ENCODE results near the gene PRDM13.
A peak's percentile ranks its signal among the peaks of the same experiment; 100 is the strongest.
"Not testable (repeated sequence)": the region's sequence is repeated elsewhere in the genome, so short reads cannot be mapped to it uniquely, and the experiment has no call there.

Gene PRDM13

GRCh38 chr6:99603421-99604165 lies 3.0 kb upstream of the PRDM13 start:
- no peak for DNase-seq (ENCODE audit: low spot score)

DNA sequence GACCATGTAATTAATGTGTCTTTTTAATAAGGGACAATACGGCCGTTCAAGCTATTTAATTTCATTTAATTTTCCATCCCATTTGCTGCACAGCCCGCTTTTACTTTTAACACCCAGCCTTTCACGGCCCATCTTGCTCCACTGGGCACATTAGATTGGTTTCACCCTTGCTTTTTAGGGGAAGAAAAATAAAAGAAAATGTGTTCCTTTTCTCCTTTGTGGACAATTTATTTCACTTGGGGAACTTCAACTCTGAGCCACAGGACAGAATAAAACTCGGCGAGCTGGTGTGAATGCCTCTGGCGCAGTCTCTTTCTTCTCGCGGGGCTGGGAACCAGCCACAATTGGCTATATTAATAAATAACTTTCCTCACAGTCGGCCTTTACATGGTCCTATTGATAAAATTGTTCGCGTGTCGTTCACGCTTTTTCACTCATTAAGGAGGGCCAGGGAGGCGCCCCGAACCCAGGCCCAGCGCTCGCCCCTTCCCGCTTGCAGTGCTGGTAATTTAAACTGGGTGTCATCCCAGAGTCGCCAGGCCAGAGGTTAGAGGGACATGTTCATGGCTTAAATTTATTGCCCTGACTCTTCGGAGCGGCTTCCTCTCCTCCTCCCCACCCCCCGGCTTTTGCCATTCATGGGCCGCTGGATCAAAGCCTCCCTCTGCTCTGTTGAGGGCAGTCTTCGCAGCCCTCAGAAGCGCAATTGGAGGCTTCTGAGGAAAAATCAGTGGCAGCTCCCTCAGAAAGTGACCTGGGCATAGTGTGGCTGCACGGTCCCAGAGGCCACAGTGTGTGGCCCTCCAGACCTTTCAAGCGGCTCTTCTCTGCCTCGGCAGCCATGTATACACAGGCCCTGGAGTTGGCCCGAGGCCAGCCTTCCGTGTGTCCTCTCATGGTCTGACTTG lies 2.2 kb upstream of the PRDM13 start:
- no peak for DNase-seq (ENCODE audit: low spot score)

DNA sequence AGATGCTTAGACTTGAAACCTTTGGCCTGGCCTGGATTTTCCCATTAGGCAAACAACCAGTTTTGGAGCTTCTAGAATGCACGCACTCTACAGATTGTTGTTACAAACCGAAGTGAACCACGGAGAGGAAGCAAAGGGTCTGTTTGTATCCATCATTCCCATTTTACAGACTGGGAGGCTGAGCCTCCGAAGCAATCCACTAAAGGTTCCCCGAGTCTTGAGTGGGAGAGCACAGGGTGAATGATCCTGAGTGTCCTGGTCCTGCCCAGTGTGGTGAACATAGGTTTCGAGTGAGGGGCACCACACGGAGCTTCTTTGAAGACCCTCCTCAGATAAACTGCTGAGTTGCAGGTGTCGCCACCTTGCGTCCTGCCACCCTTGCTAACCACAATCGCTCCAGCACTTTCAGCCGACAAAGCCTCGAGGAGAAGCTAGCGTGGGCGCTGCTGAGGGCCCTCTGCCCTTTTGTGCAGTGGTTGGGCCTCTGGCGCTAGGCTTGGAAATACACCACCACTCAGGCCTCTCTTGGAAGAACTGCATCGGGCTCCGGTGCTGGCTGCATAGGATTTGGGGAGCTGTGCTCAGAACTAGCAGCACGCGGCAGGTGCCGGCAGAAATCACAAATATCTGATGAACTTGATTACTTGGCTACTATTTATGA lies 1.4 kb upstream of the PRDM13 start:
- no peak for DNase-seq (ENCODE audit: low spot score)

DNA sequence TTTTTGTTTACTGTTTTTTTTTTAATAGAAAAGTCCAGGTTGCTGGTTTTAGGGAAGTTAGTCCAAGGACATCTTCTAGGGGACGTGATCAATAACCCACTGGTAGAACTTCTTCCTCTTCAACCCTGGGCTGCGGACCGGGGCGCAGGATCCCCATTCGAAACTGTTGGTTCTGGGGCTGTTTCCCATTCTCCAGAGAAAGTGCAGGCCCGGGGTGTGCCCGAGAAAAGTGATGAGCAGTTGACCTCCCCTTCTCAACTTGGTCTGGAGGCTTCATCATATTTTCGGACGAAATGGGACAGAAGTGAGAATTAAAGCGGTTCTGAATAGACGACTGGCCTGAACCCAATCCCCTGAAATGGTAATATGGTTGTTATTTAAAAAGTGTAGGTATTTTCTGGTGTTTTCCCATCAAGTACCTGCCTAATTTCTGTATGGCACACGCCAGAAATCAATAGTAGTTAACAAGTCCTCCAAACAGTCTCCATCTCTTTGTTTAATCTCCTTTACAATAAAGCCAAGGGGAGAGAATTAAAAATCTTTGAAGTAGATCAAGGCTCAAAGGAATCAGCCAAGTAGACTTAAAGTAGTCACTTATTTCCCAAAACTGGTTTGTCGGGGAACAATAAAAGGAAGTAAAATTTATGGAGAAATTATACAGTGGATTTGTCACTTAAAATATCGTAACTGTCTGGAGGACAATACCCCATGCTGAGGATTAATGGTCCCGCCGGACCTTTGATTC lies 550 bp upstream of the PRDM13 start:
- DNase-seq (ENCODE audit: low spot score) = no peak

DNA sequence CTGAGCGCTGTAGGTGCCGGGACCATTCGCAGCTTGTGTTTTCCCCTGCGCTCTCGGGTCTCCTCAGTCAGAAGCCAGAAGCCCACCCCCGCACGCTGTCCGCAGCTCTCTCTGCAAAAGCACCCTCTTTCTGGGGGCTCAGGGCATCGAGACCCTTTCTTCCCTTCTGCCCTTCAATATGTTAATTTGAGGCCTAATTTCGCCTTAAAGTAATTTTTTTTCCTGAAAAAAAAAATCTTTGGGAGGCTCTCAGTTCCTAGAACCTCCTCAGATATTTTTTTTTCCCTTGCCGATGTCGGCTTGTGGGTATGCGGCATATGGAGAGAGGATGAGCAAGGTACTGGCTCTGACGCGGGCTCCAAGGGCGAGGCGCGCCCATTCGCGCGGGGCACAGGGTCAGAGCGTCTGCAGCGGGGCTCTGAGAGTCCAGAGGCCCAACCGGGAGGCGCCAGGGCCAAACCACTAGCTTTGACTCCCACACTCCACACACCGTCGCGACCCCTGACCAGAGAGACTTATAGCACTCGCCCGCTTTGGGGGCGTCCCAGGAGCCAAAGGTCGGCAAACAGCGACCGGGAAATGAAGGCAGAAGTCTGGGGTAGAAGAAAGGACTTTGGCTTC lies 893 bp downstream of the PRDM13 start:
- no peak for DNase-seq (ENCODE audit: low spot score)

DNA sequence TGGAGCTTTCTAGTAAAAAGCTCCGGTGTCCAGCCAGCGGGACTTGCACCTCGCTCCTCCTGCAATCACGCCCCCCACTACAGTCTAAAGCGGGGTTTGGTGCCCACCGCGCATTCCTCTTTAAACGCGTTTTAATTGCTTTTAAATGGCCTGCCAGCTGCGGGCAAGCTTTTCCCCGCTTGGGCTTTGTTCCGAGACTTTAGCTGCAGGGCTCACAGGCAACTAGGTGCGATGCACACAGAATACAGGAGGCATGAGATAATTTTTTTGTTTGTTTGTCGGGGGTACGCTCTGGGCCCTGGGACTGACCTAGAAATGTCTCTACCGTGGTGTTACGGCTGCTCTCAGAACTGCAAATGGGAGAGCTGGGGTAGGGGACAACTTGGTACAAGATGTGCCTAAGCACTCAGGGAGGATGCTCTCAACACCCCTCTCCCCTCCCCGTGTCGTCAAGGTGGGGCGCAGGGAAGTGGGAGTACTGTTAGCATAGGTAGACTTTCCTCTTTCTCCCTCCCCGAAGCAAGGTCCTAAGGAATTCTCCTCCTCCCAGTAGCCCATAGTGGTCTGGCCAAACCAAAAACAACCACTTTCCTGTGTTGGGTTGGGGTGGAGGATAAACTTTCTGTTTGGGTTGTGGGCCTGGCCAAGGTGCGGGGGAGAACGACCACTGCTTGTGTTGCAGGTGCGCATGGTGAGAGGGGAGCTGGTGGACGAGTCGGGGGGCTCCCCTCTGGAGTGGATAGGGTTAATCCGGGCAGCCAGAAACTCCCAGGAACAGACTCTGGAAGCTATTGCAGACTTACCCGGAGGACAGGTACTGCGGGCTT lies 1.6 kb downstream of the PRDM13 start:
- DNase-seq (ENCODE audit: low spot score) = no peak

- no peak for DNase-seq (ENCODE audit: low spot score)
These were observed 2.4 kb downstream of the PRDM13 start for GRCh38 chr6:99608886-99609482.

- DNase-seq (ENCODE audit: low spot score) = no peak
These were observed 3.4 kb downstream of the PRDM13 start for GRCh38 chr6:99609905-99610489.

DNA sequence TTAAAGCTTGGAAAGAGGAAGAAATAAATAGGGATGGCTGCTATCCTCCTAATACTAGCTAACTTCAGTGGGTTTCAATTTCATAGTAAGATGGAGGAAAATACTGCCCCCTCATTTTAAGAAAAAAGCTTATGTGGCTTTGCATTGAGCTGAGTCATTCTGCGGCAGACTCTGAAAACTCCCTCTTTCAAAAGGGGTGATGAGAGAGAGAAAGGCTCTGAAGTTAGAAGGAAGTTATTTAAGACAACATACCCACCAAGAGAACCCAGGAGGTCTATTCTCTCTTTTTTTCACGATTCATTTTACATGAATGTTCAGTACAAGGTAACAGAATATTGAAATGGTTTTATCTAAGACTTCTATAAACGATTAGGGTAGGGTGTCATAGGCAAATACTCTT lies 4.5 kb downstream of the PRDM13 start:
- DNase-seq (ENCODE audit: low spot score) = no peak

- DNase-seq (ENCODE audit: low spot score) = no peak
These were observed 6.1 kb downstream of the PRDM13 start for GRCh38 chr6:99612551-99613408.

DNA sequence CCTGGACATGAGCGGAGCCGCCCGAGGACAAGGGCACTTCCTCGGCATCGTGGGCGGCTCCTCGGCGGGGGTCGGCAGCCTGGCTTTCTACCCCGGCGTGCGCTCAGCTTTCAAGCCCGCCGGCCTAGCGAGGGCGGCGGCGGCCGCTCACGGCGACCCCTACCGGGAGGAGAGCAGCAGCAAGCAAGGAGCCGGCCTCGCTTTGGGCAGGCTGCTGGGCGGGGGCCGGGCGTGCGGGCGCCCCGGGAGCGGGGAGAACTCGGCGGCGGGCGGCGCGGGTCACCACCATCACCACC lies 6.7 kb downstream of the PRDM13 start:
- no peak for DNase-seq (ENCODE audit: low spot score)

DNA sequence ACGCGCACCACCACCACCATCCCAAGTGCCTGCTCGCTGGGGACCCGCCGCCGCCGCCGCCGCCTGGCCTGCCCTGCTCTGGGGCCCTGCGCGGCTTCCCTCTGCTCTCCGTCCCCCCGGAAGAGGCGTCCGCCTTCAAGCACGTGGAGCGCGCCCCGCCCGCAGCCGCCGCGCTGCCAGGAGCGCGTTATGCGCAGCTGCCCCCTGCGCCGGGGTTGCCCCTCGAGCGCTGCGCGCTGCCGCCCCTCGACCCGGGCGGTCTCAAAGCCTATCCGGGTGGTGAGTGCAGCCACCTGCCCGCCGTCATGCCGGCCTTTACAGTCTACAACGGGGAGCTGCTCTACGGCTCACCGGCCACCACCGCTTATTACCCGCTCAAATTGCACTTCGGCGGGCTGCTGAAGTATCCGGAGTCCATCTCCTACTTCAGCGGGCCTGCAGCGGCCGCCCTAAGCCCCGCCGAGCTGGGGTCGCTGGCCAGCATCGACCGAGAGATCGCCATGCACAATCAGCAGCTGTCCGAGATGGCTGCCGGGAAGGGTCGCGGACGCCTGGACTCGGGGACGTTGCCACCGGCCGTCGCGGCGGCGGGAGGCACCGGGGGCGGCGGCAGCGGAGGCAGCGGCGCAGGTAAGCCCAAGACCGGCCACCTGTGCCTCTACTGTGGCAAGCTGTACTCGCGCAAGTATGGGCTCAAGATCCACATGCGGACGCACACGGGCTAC lies 7.2 kb downstream of the PRDM13 start:
- no peak for DNase-seq (ENCODE audit: low spot score)

DNA sequence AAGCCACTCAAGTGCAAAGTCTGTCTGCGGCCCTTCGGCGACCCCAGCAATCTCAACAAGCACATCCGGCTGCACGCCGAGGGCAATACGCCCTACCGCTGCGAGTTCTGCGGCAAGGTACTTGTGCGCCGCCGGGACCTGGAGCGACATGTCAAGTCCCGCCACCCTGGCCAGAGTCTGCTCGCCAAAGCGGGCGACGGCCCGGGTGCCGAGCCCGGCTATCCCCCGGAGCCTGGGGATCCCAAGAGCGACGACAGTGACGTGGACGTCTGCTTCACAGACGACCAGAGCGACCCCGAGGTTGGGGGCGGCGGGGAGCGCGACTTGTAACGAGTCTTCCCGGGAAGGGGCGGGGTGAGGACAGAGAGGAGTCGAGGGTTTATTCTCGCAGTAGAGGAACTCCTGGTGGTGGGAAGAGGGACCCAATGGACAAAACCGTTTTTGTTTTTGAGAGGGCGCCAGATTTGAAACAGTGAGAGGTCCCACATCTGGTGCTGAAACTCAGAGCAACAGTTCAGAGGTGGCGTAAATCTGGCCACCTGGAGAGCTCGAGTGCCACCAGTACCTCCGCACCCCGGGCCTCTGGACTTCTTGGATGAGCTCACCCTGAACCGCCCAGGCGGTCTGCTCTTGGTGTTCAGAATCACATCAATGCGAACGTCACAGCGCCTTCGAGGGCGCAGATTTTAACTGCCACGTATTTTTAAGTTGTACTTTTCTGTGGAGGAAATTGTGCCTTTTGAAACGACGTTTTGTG lies 8.0 kb downstream of the PRDM13 start:
- peak; percentile 31 for DNase-seq (ENCODE audit: low spot score)

GRCh38 chr6:99617131-99617530 lies 10.5 kb downstream of the PRDM13 start:
- DNase-seq (ENCODE audit: low spot score) = no peak

DNA sequence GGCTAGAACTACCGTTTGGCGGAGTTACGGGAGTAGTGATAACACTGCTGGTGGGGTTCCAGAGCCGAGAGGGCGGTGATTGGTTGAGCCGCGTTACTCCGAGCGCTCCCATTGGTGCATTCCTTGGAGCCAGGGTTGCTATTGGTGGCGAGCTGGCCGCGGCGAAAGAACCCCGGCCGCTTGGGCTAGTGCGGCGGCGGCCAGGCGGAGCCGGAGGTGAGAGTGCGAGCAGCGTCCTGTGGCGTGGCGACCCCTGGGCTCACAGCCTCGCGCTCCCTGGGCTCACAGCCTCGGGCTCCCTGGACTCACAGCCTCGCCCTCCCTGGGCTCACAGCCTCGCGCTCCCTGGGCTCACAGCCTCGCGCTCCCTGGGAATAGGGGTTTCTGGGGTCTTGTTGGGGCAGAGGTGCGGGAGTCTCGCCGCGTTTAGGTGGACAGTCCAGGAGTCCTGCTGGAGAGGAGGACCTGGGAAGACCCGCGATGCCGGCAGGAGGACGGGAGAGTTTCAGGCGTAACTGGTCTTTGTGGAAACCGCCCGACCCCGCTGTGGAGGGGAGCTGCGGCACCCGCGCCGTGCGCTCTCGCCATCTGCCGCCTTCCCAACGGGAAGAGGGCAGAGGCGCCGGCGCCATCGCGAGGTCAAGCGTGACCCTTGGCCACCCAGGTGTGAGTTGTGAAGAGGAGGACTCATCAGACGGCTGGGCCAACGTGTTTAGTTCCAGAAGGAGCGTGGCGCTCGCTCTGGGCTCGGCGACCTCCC lies 12.2 kb downstream of the PRDM13 start:
- no peak for DNase-seq (ENCODE audit: low spot score)

DNA sequence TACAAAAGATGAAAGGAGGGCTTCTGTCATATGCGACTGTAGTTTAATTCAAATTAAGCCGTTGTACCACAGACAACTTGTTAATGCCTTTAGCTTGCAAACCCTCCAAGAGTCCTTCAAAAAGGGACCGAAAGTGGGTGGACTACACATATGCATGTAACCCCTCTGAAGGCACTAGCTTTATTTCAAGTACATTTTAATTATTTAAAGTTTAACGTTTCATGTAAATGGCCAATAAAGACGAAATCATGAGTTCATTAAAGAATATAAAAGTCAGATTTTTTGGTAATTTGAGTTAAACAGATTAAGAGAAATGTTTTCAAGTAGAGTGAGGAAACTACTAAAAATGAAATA lies 12.8 kb downstream of the PRDM13 start:
- DNase-seq (ENCODE audit: low spot score) = no peak

DNA sequence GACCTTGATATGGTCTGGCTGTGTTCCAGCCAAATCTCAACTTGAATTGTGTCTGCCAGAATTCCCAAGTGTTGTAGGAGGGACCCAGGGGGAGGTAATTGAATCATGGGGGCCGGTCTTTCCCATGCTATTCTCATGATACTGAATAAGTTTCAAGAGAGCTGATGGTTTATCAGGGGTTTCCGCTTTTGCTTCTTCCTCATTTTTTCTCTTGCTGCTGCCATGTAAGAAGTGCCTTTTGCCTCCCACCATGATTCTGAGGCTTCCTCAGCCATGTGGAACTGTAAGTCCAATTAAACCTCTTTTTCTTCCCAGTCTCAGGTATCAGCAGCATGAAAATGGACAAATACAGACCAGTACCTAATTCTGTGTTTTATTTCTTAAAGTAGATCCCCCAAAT lies 15.4 kb downstream of the PRDM13 start:
- not testable (repeated sequence) for DNase-seq (ENCODE audit: low spot score)
